GM19455 (cell line): Measurements from ENCODE around the gene FBXO27.
"Not testable (repeated sequence)": the region's sequence is repeated elsewhere in the genome, so short reads cannot be mapped to it uniquely, and the experiment has no call there.

Experiments
- ATAC-seq: cut with Tn5 transposase; IDR thresholded peaks from one replicate; pipeline ENCODE4 v1.9.1; 2021; ENCODE audit not compliant: unreplicated experiment

FBXO27 gene

GRCh38 chr19:39032063-39032918 is at the start of gene FBXO27:
Gene FBXO27 (minus strand): TSS chr19:39032549. CDS start chr19:39032227, 322 bp downstream.
- no peak for ATAC-seq

- no peak for ATAC-seq
Measured at GRCh38 chr19:39080431-39080830, 48.1 kb upstream of the FBXO27 start.

GRCh38 chr19:39078436-39079200 is 46.3 kb upstream of the FBXO27 start:
- ATAC-seq: no peak

GRCh38 chr19:39077323-39077722 is 45.0 kb upstream of the FBXO27 start:
- ATAC-seq: no peak

GRCh38 chr19:39074942-39075341 is 42.6 kb upstream of the FBXO27 start:
- no peak for ATAC-seq

GRCh38 chr19:39074205-39074692 is 41.9 kb upstream of the FBXO27 start:
- ATAC-seq: no peak

- no peak for ATAC-seq
Measured at GRCh38 chr19:39070888-39071287, 38.5 kb upstream of the FBXO27 start.

GRCh38 chr19:39068259-39068658 is 35.9 kb upstream of the FBXO27 start:
- not testable (repeated sequence) for ATAC-seq

- ATAC-seq: no peak
Measured at GRCh38 chr19:39067104-39067503, 34.8 kb upstream of the FBXO27 start.

GRCh38 chr19:39065928-39066327 is 33.6 kb upstream of the FBXO27 start:
- ATAC-seq: no peak

- ATAC-seq: no peak
Measured at GRCh38 chr19:39064405-39064804, 32.1 kb upstream of the FBXO27 start.

- no peak for ATAC-seq
Measured at GRCh38 chr19:39060171-39060570, 27.8 kb upstream of the FBXO27 start.

GRCh38 chr19:39059302-39059701 is 27.0 kb upstream of the FBXO27 start:
- no peak for ATAC-seq

- no peak for ATAC-seq
Measured at GRCh38 chr19:39057615-39058014, 25.3 kb upstream of the FBXO27 start.

GRCh38 chr19:39054091-39054470 is 21.7 kb upstream of the FBXO27 start:
- no peak for ATAC-seq

GRCh38 chr19:39053276-39054090 is 21.1 kb upstream of the FBXO27 start:
- no peak for ATAC-seq

- ATAC-seq: no peak
Measured at GRCh38 chr19:39052846-39053245, 20.5 kb upstream of the FBXO27 start.

GRCh38 chr19:39052243-39052746 is 19.9 kb upstream of the FBXO27 start:
- ATAC-seq: no peak

- ATAC-seq: no peak
Measured at GRCh38 chr19:39047073-39047472, 14.7 kb upstream of the FBXO27 start.

GRCh38 chr19:39046037-39046821 is 13.9 kb upstream of the FBXO27 start:
- ATAC-seq: no peak
